ENCODE measurements around the gene MCF2L.
A peak's percentile ranks its signal among the peaks of the same experiment; 100 is the strongest.

The MCF2L gene

GRCh38 chr13:113114511-113115362 is 145.7 kb downstream of the MCF2L start:
- no peak for DNase-seq (ENCODE audit: insufficient read length, low spot score)
- FAIRE-seq = no peak
- no peak for TF ChIP-seq POLR2AphosphoS5 (IDR thresholded peaks at IDR 0.05; ENCODE audit: low read depth, low read length)
- no peak for TF ChIP-seq PAX5 (IDR thresholded peaks at IDR 0.05; ENCODE audit: insufficient read depth, low read length, severe bottlenecking)
- TF ChIP-seq TAF1 (IDR thresholded peaks at IDR 0.05; ENCODE audit: low read depth, low read length) = no peak
- no peak for TF ChIP-seq POU2F2 (IDR thresholded peaks at IDR 0.05; ENCODE audit: low read depth, low read length)
- TF ChIP-seq SPI1 (IDR thresholded peaks at IDR 0.05; ENCODE audit: low read depth, low read length) = no peak
- no peak for TF ChIP-seq POLR2A (IDR thresholded peaks at IDR 0.05; ENCODE audit: low read depth, low read length)

- FAIRE-seq (no peak), DNase-seq (ENCODE audit: insufficient read length, low spot score) (no peak)
- no peak for TF ChIP-seq POLR2A (IDR thresholded peaks at IDR 0.05; ENCODE audit: low read depth, low read length)
- TF ChIP-seq POLR2AphosphoS5 (IDR thresholded peaks at IDR 0.05; ENCODE audit: low read depth, low read length) = no peak
- no peak for TF ChIP-seq POU2F2 (IDR thresholded peaks at IDR 0.05; ENCODE audit: low read depth, low read length)
- no peak for TF ChIP-seq SPI1 (IDR thresholded peaks at IDR 0.05; ENCODE audit: low read depth, low read length)
- TF ChIP-seq PAX5 (IDR thresholded peaks at IDR 0.05; ENCODE audit: insufficient read depth, low read length, severe bottlenecking) = no peak
- TF ChIP-seq TAF1 (IDR thresholded peaks at IDR 0.05; ENCODE audit: low read depth, low read length) = no peak
These were observed 146.6 kb downstream of the MCF2L start for GRCh38 chr13:113115363-113116205.

- no peak for DNase-seq (ENCODE audit: insufficient read length, low spot score)
- no peak for FAIRE-seq
- TF ChIP-seq PAX5 (IDR thresholded peaks at IDR 0.05; ENCODE audit: insufficient read depth, low read length, severe bottlenecking) = no peak
- no peak for TF ChIP-seq POLR2AphosphoS5 (IDR thresholded peaks at IDR 0.05; ENCODE audit: low read depth, low read length)
- no peak for TF ChIP-seq SPI1 (IDR thresholded peaks at IDR 0.05; ENCODE audit: low read depth, low read length)
- TF ChIP-seq TAF1 (IDR thresholded peaks at IDR 0.05; ENCODE audit: low read depth, low read length) = no peak
- no peak for TF ChIP-seq POLR2A (IDR thresholded peaks at IDR 0.05; ENCODE audit: low read depth, low read length)
These were observed 147.3 kb downstream of the MCF2L start for GRCh38 chr13:113116206-113116800.

- DNase-seq (ENCODE audit: insufficient read length, low spot score) (no peak), FAIRE-seq (no peak)
- TF ChIP-seq POU2F2 (IDR thresholded peaks at IDR 0.05; ENCODE audit: low read depth, low read length) (no peak), PAX5 (IDR thresholded peaks at IDR 0.05; ENCODE audit: insufficient read depth, low read length, severe bottlenecking) (no peak), TAF1 (IDR thresholded peaks at IDR 0.05; ENCODE audit: low read depth, low read length) (no peak), POLR2A (IDR thresholded peaks at IDR 0.05; ENCODE audit: low read depth, low read length) (no peak), SPI1 (IDR thresholded peaks at IDR 0.05; ENCODE audit: low read depth, low read length) (no peak), POLR2AphosphoS5 (IDR thresholded peaks at IDR 0.05; ENCODE audit: low read depth, low read length) (no peak)
These were observed 147.9 kb downstream of the MCF2L start for GRCh38 chr13:113116871-113117271.

- no peak for DNase-seq (ENCODE audit: insufficient read length, low spot score)
- TF ChIP-seq SPI1 (IDR thresholded peaks at IDR 0.05; ENCODE audit: low read depth, low read length) (no peak), PAX5 (IDR thresholded peaks at IDR 0.05; ENCODE audit: insufficient read depth, low read length, severe bottlenecking) (no peak), POLR2A (IDR thresholded peaks at IDR 0.05; ENCODE audit: low read depth, low read length) (no peak), POU2F2 (IDR thresholded peaks at IDR 0.05; ENCODE audit: low read depth, low read length) (no peak)
- FAIRE-seq = no peak
These were observed 148.4 kb downstream of the MCF2L start for GRCh38 chr13:113117335-113117872.

GRCh38 chr13:113117911-113118260 is 148.9 kb downstream of the MCF2L start:
- no peak for FAIRE-seq
- DNase-seq (ENCODE audit: insufficient read length, low spot score) = no peak
- TF ChIP-seq TAF1 (IDR thresholded peaks at IDR 0.05; ENCODE audit: low read depth, low read length) = no peak
- TF ChIP-seq POLR2A (IDR thresholded peaks at IDR 0.05; ENCODE audit: low read depth, low read length) = no peak

GRCh38 chr13:113118261-113119021 is 149.4 kb downstream of the MCF2L start:
- no peak for TF ChIP-seq POLR2A (IDR thresholded peaks at IDR 0.05; ENCODE audit: low read depth, low read length)
- no peak for TF ChIP-seq PAX5 (IDR thresholded peaks at IDR 0.05; ENCODE audit: insufficient read depth, low read length, severe bottlenecking)
- no peak for TF ChIP-seq SPI1 (IDR thresholded peaks at IDR 0.05; ENCODE audit: low read depth, low read length)
- FAIRE-seq (no peak), DNase-seq (ENCODE audit: insufficient read length, low spot score) (no peak)

- TF ChIP-seq POLR2A (IDR thresholded peaks at IDR 0.05; ENCODE audit: low read depth, low read length) = no peak
- no peak for TF ChIP-seq POLR2AphosphoS5 (IDR thresholded peaks at IDR 0.05; ENCODE audit: low read depth, low read length)
- FAIRE-seq = peak; percentile 13
- DNase-seq (ENCODE audit: insufficient read length, low spot score) = no peak
These were observed 150.3 kb downstream of the MCF2L start for GRCh38 chr13:113119166-113119821.

- FAIRE-seq (no peak), DNase-seq (ENCODE audit: insufficient read length, low spot score) (no peak)
- TF ChIP-seq POU2F2 (IDR thresholded peaks at IDR 0.05; ENCODE audit: low read depth, low read length) (no peak), POLR2AphosphoS5 (IDR thresholded peaks at IDR 0.05; ENCODE audit: low read depth, low read length) (no peak), PAX5 (IDR thresholded peaks at IDR 0.05; ENCODE audit: insufficient read depth, low read length, severe bottlenecking) (no peak), POLR2A (IDR thresholded peaks at IDR 0.05; ENCODE audit: low read depth, low read length) (no peak), TAF1 (IDR thresholded peaks at IDR 0.05; ENCODE audit: low read depth, low read length) (no peak), SPI1 (IDR thresholded peaks at IDR 0.05; ENCODE audit: low read depth, low read length) (no peak)
These were observed 150.8 kb downstream of the MCF2L start for GRCh38 chr13:113119822-113120189.

Measured in GM12891 (cell line).